ENCODE measurements around the gene ZNF687.
"Not testable (repeated sequence)": the region's sequence is repeated elsewhere in the genome, so short reads cannot be mapped to it uniquely, and the experiment has no call there.

The ZNF687 gene, protein sequence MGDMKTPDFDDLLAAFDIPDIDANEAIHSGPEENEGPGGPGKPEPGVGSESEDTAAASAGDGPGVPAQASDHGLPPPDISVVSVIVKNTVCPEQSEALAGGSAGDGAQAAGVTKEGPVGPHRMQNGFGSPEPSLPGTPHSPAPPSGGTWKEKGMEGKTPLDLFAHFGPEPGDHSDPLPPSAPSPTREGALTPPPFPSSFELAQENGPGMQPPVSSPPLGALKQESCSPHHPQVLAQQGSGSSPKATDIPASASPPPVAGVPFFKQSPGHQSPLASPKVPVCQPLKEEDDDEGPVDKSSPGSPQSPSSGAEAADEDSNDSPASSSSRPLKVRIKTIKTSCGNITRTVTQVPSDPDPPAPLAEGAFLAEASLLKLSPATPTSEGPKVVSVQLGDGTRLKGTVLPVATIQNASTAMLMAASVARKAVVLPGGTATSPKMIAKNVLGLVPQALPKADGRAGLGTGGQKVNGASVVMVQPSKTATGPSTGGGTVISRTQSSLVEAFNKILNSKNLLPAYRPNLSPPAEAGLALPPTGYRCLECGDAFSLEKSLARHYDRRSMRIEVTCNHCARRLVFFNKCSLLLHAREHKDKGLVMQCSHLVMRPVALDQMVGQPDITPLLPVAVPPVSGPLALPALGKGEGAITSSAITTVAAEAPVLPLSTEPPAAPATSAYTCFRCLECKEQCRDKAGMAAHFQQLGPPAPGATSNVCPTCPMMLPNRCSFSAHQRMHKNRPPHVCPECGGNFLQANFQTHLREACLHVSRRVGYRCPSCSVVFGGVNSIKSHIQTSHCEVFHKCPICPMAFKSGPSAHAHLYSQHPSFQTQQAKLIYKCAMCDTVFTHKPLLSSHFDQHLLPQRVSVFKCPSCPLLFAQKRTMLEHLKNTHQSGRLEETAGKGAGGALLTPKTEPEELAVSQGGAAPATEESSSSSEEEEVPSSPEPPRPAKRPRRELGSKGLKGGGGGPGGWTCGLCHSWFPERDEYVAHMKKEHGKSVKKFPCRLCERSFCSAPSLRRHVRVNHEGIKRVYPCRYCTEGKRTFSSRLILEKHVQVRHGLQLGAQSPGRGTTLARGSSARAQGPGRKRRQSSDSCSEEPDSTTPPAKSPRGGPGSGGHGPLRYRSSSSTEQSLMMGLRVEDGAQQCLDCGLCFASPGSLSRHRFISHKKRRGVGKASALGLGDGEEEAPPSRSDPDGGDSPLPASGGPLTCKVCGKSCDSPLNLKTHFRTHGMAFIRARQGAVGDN

DNA sequence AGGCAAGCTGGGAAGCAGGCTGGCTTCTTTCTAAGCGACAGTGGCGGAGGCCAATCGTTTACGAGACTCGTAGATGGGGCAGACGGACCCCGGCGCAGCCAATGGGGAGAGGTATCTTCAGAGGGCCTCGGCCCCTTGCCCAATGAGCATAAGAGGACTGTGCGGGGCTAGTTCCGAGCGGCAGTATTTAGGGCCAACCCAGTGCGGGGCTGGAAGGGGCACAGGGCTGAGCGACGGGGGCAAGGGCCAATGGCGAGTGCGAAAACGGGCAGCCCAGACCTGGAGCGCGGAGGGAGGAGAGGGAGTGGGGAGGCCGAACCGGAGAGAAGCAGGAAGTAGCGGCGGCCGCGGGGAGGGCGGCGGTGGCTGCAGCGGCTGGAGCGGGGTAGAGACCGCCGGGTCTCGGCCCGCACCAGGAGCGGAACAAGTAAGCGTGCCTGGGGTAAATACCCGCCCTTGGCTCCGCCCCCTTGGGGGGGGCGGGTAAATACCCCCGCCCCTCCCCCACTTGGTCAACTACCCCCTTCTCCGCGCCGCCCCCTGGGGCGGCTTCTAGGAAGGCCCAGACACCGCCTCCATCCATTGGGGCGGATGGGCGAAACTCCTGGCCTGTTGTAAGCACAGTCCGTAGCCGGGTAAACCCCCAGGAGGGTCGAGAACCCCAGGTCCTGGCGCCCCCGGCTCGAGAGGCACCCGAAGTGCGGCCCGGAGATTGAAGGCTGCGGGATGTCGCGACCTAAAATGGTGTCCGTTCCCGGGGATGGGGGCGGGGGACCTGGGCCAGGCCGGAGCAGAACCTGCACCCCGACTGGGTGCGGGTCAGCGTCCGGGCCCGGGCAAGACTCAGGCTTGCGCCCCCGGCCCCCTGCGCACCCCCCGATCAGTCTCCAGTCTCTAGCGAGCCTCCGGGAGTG lies at the start of gene ZNF687:
TSS of gene ZNF687 (plus strand) at position 331 of the 914 bp plus-strand sequence. CDS start 3,993 bp downstream, outside the sequence.
- peak; percentile 97 for DNase-seq

GRCh38 chr1:151235235-151235634 lies 46.9 kb upstream of the ZNF687 start:
- DNase-seq = no peak

DNA sequence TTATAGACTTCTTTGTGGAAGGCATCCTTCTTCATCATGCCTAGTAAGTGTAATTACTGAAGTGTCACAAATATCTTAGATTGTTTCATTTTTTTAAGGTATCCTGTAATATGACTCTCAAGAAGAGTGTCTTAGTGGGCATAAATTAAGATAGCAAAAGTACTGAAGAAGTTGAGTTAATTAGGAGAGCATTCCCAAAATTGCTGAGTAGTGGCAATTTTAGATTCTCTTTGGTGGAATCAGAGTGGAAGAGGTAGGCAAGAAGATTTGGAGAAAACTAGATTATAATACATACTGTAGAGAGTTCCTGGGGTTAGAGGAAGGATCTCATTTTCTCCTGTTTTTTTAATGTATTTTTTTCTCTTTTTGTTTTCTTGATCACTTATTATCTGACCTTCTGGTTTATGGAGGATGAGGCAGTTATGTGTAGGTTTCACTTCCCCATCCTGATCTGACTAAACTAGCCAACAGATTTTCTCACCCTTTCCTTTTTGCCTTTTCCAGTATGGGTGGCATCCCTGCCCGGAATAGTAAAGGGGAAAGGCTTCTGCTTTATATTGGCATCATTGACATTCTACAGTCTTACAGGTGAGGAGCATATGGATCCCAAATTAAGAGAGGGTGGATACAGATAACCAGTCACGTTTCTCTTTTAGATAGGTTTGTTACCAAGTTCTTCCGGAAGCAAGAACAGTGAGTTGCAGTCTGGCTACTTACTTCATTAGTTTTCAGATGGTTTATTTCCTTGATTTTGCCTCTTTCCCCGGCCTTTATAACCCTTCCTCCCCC lies 44.2 kb upstream of the ZNF687 start:
- DNase-seq = no peak

DNA sequence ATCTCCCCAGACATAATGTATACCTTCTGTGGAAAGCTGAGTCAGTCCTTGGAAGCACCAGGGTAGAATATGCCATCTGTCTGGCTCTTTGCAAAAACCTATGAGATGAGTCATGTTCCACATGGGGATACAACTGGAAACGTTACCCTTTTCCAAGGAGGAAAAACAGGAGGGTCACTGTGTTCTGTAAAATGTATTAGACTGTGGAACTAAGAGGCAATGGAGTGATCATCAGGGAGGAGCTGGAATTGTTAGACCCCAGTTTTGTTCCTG lies 43.7 kb upstream of the ZNF687 start:
- no peak for DNase-seq

GRCh38 chr1:151242442-151242841 lies 39.7 kb upstream of the ZNF687 start:
- no peak for DNase-seq

- DNase-seq = no peak
Measured at GRCh38 chr1:151243683-151244216, 38.3 kb upstream of the ZNF687 start.

DNA sequence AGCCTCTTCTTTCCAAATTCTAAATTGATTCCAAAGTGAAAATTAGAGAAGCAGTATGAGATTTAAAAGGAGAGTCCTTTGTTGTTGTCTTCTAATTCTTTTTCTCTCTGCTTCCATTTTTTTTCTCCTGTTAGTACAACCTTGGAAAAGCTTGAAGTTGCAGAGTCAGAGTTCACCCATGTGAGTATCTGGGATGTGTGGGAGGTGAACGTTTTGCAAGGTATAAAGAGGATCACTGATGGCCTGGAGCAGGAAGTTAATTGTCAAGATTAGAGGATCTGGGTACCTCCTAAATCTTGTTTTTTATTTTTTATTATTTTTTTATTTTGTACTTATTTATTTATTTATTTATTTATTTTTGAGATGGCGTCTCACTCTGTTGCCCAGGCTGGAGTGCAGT lies 35.3 kb upstream of the ZNF687 start:
- DNase-seq = no peak

DNA sequence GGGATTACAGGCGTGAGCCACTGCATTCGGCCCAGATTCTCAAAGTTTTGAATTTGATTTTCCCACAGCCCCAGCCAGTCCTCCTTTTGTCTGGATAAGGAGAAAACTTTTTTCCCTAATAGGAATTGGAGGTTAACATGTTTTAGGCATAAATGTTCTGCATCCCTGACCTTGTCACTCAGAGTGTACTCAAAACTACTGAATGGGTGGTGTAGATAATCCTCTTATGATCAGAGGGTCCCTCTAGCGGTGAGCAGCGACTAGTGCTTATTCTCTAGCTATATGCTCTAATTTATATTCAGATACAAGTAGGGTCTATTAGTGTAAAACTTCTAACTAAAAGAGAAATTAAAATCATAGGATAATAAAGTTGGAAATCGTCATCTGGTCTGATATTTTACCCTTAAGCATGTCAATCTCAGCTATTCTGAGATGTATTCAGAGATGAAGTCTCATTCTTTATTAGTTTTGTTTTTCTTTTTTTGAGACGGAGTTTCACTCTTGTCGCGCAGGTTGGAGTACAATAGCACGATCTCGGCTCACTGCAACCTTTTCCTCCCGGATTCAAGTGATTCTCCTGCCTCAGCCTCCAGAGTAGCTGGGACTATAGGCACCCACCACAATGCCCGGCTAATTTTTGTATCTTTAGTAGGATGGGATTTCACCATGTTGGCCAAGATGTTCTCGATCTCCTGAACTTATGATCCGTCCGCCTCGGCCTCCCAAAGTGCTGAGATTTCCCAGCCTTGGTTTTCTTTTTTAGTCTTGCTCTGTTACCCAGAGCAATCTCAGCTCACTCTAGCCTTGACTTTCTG lies 30.2 kb upstream of the ZNF687 start:
- DNase-seq = peak; percentile 45 to 63

- peak; percentile 86 to 92 for DNase-seq
Measured at GRCh38 chr1:151254217-151255213, 27.6 kb upstream of the ZNF687 start, which contains the start of gene PSMD4. Gene PSMD4, plus strand, starts transcription at chr1:151254734. Its CDS starts 49 bp downstream, at chr1:151254783.

DNA sequence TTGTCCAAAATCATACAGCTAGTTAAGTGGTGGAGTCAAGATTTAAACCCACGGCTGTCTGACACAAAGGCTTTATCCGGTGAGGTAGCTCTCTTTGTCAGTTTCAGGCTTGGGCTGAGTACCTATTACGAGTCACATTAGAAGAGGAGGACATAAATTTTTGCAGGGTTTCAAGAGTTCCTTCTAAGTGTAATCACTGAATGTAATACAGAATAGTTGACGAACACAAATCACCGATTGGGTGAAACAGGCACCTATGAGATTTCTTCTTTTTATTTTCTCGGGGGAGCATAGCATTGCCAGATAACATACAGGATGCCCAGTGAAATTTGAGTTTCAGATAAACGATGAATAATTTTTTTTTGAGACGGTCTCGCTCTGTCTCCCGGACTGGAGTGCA lies 26.7 kb upstream of the ZNF687 start:
- DNase-seq = no peak

GRCh38 chr1:151259351-151259750 lies 22.7 kb upstream of the ZNF687 start:
- DNase-seq = no peak

DNA sequence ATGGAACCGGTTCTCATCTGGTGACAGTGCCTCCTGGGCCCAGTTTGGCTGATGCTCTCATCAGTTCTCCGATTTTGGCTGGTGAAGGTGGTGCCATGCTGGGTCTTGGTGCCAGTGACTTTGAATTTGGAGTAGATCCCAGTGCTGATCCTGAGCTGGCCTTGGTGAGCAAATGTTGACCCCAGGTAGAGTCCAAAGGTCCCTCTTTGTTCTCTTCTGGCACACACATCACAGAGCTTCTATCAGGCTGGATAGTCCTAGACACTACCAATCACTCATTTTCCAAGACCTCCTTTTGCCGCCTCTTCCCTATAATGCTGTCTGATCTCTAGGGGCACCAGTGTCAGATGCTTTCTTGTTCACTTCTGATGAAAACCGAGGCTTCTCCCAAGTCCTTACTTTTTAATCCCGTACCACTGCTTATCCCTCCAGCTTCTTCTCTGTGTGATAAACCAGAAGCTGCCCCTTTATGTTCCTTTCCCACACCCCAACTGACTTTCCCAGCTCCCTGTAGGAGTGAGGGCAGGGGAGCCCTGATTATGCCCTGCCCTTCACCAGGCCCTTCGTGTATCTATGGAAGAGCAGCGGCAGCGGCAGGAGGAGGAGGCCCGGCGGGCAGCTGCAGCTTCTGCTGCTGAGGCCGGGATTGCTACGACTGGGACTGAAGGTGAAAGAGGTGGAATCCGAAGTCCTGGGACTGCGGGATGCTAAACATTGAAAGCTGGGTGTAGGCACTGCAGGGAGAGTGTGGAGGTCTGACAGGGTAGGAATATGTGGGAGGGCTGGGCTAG lies 16.5 kb upstream of the ZNF687 start:
- DNase-seq = no peak

DNA sequence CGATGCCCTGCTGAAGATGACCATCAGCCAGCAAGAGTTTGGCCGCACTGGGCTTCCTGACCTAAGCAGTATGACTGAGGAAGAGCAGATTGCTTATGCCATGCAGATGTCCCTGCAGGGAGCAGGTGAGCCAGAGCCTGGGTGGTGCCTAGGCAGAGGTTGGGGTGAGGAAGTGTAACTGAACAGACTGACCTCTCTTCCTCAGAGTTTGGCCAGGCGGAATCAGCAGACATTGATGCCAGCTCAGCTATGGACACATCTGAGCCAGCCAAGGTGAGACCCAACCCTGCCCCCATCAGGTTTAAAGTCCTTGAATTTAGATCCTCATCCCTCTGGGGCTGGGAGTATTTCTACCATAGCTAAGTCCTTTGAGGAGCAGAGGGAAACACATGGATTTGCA lies 15.8 kb upstream of the ZNF687 start:
- no peak for DNase-seq

DNA sequence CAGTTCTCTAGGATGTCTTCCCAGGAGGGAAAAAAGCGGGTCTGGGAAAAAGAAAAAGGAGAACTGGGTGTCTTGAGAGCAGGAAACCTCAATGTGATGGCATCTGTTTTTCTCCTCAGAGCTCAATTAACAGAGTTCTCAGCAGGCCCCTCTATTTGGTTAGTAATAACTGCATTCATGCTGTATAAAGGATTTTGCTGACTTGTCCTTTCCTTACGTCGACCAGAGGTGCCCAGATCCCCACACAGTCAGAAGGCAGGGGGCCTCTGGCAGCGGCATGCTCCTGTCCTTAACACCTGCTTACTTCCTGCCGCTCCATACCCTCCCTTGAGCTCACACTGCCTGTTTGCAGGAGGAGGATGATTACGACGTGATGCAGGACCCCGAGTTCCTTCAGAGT lies 15.3 kb upstream of the ZNF687 start:
- no peak for DNase-seq

GRCh38 chr1:151267760-151268159 lies 14.3 kb upstream of the ZNF687 start:
- DNase-seq = no peak

DNA sequence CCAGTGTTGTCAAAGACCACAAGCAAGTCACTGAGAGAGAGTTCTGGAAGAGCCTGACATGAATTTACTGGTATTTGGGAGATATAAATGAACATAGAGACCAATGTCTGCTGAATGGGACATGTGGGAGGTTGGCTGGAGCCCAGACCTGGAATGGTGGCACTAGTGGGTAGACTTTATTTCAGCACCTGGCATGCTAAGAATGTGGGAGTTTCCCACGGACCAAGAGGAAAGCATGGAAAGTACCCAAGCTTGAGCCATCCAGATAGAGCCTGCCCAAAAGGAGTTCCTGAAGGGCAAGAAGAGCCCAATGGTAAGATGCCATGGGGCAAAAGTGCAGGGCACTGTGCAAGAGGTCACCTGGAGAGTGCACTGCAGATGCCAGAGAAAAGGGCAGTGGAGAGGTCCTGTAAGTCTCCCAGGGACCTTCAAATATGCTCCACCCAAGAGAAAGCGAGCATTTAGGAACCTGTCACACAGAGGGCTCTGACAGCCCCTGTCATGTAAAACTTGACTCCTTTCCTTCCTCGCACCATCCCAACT lies 8.1 kb upstream of the ZNF687 start:
- DNase-seq = no peak

- not testable (repeated sequence) for DNase-seq
Measured at GRCh38 chr1:151275341-151275740, 6.8 kb upstream of the ZNF687 start.

DNA sequence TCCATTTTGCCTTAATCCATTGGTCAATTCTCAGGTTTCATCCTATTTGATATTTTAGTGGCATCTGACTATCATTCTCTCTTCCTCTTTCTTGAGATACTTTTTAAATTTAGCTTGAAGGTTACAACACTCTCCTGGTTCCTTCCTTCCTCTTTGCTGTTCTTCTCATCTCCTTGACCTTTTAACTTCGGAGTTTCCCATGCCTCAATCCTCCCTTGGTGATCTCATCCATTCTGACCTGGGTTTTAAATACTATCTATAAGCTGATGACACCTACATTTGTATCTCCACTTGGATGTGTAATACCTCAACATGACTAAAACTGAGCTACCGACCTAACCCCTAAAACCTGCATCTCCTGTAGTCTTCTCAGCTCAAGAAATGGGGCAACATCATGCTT lies 4.8 kb upstream of the ZNF687 start:
- no peak for DNase-seq
